ENCODE data around the gene LETM1. TPM values are rescaled to one million over a fixed set of nuclear protein-coding genes. Genes with fewer than 3 reads are reported as not detected.
A peak's percentile ranks its signal among the peaks of the same experiment; 100 is the strongest.

LETM1 gene
- total and polyA plus RNA-seq, 2 of the 13 experiments (the other 11 are each of a cell fraction or from before 2014, with no cell fraction given): 9.7 to 41.6 TPM

- H3K27me3 ChIP-seq (ENCODE audit: control insufficient read depth in 1 of 2, insufficient read depth in 2 of 2, low read length in 2 of 2): peaks cover 7 to 21% of the 10 kb centered on the region in 2 experiments; a peak in 4 of 5 replicates
- peaks cover 71% of the 10 kb centered on the region for H3K4me1 ChIP-seq (ENCODE audit: insufficient read depth, low read length)
- DNase-seq (ENCODE audit: low spot score) (no peak), ATAC-seq (no peak), FAIRE-seq (no peak)
- peaks cover 11% of the 10 kb centered on the region for H4K20me1 ChIP-seq (ENCODE audit: insufficient read depth, low read length)
- H3K79me2 ChIP-seq (ENCODE audit: insufficient read depth, low read length): peaks cover 53% of the 10 kb centered on the region
- ChIA-PET CTCF (ENCODE audit: low intra/inter-chr PET ratio, low total read pairs) (interaction anchor here (1.3 to 3.3 kb wide), 2 partner anchors 15 to 49 kb away, joined by 3 to 11 read pairs; no protein-coding TSS in a partner anchor), POLR2A (interaction anchor here (1.0 to 28.6 kb wide), 8 partner anchors 6 to 61 kb away, joined by 3 to 1258 read pairs (median 35); partner anchors contain the start of gene LETM1)
- H3K9me3 ChIP-seq (ENCODE audit: low read length): no peaks in the 10 kb centered on the region
- 0% methylated on average over 1 of the region's 68 CpGs for WGBS (ENCODE audit: low lambda C conversion rate)
- TF ChIP-seq GMEB2 (CRISPR knock-in tag; IDR thresholded peaks at IDR 0.05; ENCODE audit: low read depth) (no peak), HOXA7 (CRISPR knock-in tag; IDR thresholded peaks at IDR 0.05) (no peak), RAD21 (CRISPR knock-in tag; IDR thresholded peaks at IDR 0.05) (0 out of 2 replicates have a peak, but pooled peaks have one; percentile 10), ZC3H4 (CRISPR knock-in tag; IDR thresholded peaks at IDR 0.05; ENCODE audit: borderline replicate concordance) (no peak), KLF12 (CRISPR knock-in tag; IDR thresholded peaks at IDR 0.05; ENCODE audit: borderline replicate concordance) (0 out of 2 replicates have a peak, but pooled peaks have one; percentile 34), FUBP1 (CRISPR knock-in tag; IDR thresholded peaks at IDR 0.05; ENCODE audit: borderline replicate concordance) (no peak), REPIN1 (CRISPR knock-in tag; IDR thresholded peaks at IDR 0.05; ENCODE audit: borderline replicate concordance, low read depth) (no peak), ZBTB14 (CRISPR knock-in tag; IDR thresholded peaks at IDR 0.05) (peak; percentile 15; the same call in 1 of the 2 replicates), HES4 (CRISPR knock-in tag; IDR thresholded peaks at IDR 0.05; ENCODE audit: borderline replicate concordance) (peak; percentile 66; the same call in 1 of the 2 replicates), HNF1B (CRISPR knock-in tag; IDR thresholded peaks at IDR 0.05) (no peak), ZNF446 (CRISPR knock-in tag; IDR thresholded peaks at IDR 0.05) (peak; percentile 60; the same call in 1 of the 2 replicates), ZNF773 (CRISPR knock-in tag; IDR thresholded peaks at IDR 0.05; ENCODE audit: borderline replicate concordance) (no peak), BCL6 (CRISPR knock-in tag; IDR thresholded peaks at IDR 0.05) (no peak), ZNF766 (CRISPR knock-in tag; IDR thresholded peaks at IDR 0.05; ENCODE audit: borderline replicate concordance) (peak; percentile 36; the same call in 1 of the 2 replicates), ELF3 (CRISPR knock-in tag; IDR thresholded peaks at IDR 0.05) (0 out of 2 replicates have a peak, but pooled peaks have one; percentile 3)
- H3K4me2 ChIP-seq (ENCODE audit: low read depth, low read length): peak overlapping the region; percentile 74
- intact Hi-C loops (cut with micrococcal nuclease; ENCODE audit: unreplicated experiment): loop anchor here (2.0 to 5.0 kb wide), 2 partner anchors 18 to 48 kb away; no protein-coding TSS in a partner anchor
- peak overlapping the region; percentile 94 for H3K9ac ChIP-seq (ENCODE audit: insufficient read depth, low read depth, low read length)
- no TSS peak for BruUV-seq (replicated peaks)
- peaks cover 9 to 14% of the 10 kb centered on the region in 2 experiments; a peak in 2 of 5 replicates for H3K36me3 ChIP-seq (replicated peaks in 1 of 2; ENCODE audit: control insufficient read depth in 1 of 2, insufficient read depth in 2 of 2, low read length in 2 of 2)
- in situ Hi-C loops (cut with HindIII; ENCODE audit: extremely low pct_ligation_motif_present, low pct_unique_long_range_greater_than_20kb): no loop called here
- H3K4me3 ChIP-seq (replicated peaks in 1 of 3; ENCODE audit: insufficient read depth in 1 of 3, low read depth in 2 of 3, low read length in 3 of 3): peak overlapping the region; percentile 94 to 98 (median 95)
- H3K27ac ChIP-seq (ENCODE audit: extremely low read length, insufficient read depth, low read length): peak overlapping the region; percentile 92
- H2AFZ ChIP-seq (ENCODE audit: low read length): no peak overlapping the region
These were observed 61.1 kb downstream of the LETM1 start for GRCh38 chr4:1794809-1795298.
